ENCODE measurements around the gene TIGD4.

DNA sequence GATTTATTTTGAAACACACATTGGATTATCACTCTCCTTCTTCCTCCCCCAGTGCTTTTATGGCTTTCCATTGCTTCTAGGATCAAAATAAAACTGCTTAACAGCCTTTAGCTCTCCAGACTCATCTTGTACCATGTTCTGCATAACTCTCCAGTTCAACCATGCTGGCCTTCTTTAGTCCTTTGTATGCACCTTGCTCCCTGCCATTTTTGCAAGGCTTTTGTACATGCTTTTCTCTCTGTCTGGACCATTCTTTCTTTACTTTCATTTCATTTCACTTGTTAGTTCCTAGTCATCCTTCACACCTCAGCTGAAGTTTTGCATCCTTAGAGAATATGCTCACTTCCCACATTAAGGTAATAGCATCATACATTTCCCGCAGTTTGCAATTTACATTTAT, 7.1 kb upstream of the TIGD4 start:
- no peak for TF ChIP-seq REST (IDR thresholded peaks at IDR 0.05; ENCODE audit: unreplicated experiment)
- TF ChIP-seq EZH2 (IDR thresholded peaks at IDR 0.05; ENCODE audit: low read depth, unreplicated experiment) = no peak
- no peak for TF ChIP-seq CTCF (conservative IDR thresholded peaks at IDR 0.05; ENCODE audit: low read depth in 2 of 2)
- TF ChIP-seq ZNF114 (CRISPR knock-in tag; IDR thresholded peaks at IDR 0.05) = no peak
- TF ChIP-seq EZH2phosphoT487 (IDR thresholded peaks at IDR 0.05; ENCODE audit: unreplicated experiment) = no peak
- no peak for TF ChIP-seq CREB1 (CRISPR knock-in tag; IDR thresholded peaks at IDR 0.05; ENCODE audit: low read depth)
- TF ChIP-seq POLR2AphosphoS5 (IDR thresholded peaks at IDR 0.05; ENCODE audit: low read depth) = no peak
- no peak for TF ChIP-seq JUNB (IDR thresholded peaks at IDR 0.05; ENCODE audit: unreplicated experiment)
- no peak for TF ChIP-seq ZNF462 (CRISPR knock-in tag; IDR thresholded peaks at IDR 0.05)

Measured in GM23338 (cell line).